GM18858 (cell line): ENCODE data around the gene TCF15.
"Not testable (repeated sequence)": the region's sequence is repeated elsewhere in the genome, so short reads cannot be mapped to it uniquely, and the experiment has no call there.

ENCODE experiments used
- ATAC-seq: cut with Tn5 transposase; IDR thresholded peaks from one replicate; pipeline ENCODE4 v1.9.1; 2021; ENCODE audit not compliant: unreplicated experiment

Gene TCF15

DNA sequence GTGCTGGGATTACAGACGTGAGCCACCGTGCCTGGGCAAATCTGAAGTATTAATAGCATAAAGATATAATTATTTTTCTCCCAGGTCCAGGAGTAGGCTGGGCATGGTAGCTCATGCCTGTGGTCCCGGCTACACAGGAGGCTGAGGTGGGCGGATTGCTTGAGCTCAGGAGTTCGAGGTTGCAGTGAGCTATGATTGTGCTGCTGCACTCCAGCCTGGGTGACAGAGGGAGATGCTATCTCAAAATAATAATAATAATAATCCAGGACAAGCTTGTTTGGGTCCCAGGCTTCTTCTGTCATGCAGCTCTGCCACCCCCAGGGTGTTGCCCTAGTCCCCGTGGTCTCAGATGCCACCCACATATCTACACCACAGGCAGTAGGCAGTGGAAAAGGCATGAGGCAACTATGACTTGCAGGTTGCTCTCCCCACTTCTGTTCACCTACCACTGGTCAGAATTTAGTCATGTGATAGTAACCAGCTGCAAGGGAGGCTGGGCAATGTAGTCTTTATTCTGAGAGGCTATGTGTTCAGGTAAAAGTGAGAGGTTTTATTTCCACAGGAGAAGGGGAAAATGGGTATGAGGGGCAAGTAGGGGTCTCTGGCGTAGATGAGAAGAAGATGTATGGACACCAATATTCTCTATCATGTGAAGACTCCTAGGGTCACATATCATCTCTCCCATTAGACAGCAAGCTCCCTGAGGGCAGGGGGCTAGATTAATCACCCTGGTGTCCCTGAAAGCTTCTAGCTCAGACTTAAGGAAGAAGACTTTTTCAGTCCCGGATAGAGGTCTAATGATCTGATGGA is 25.7 kb downstream of the TCF15 start:
- no peak for ATAC-seq

DNA sequence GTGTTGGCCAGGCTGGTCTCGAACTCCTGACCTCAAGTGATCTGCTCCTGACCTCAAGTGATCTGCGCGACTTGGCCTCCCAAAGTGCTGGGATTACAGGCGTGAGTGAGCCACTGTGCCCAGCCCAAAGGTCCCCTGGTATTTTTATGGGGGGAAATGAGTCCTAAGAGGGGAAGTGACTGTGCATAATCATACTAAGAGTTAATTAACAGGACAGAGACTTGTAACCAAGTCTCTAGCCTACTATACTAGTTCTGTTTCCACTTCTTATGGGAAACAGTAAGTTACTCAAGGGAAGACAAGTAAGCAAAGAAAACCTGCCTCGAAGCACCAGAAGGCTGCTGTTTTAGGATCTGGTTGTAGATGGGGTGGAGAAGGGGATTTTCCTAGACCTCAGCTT is 27.9 kb downstream of the TCF15 start:
- ATAC-seq: no peak

DNA sequence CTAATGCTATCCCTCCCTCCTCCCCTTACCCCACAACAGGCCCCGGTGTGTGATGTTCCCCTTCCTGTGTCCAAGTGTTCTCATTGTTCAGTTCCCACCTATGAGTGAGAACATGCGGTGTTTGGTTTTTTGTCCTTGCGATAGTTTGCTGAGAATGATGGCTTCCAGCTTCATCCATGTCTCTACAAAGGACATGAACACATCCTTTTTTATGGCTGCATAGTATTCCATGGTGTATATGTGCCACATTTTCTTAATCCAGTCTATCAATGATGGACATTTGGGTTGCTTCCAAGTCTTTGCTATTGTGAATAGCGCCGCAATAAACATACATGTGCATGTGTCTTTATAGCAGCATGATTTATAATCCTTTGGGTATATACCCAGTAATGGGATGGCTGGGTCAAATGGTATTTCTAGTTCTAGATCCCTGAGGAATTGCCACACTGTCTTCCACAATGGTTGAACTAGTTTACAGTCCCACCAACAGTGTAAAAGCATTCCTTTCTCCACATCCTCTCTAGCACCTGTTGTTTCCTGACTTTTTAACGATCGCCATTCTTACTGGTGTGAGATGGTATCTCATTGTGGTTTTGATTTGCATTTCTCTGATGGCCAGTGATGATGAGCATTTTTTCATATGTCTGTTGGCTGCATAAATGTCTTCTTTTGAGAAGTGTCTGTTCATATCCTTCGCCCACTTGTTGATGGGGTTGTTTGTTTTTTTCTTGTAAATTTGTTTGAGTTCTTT is 31.0 kb downstream of the TCF15 start:
- not testable (repeated sequence) for ATAC-seq

DNA sequence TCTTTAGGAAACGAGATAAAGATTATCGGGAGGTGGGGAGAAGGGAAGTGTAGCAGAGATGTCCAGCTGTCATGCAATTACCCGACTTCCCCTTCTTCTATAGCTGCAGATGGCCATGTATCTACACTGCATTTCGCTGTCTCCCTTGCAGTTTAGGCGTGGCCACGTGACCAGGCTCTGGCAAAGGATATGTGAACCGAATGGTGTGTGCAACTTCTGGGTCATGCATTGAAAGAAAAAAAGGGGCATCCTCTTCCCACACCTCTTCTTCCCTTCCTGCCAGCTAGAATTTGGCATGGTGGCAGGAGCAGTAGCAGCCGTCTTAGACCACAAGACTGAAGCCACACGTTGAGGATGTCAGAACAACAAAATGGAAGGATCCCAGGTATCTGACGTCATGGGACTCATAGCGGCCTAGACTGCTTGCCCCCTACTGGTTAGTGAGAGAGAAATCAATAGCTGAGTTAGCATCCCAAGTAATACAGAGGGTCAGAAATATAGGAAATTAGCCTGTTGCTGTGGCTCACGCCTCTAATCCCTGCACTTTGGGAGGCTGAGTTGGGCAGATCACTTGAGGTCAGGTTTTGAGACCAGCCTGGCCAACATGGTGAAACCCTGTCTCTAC is 32.8 kb downstream of the TCF15 start:
- ATAC-seq: no peak

DNA sequence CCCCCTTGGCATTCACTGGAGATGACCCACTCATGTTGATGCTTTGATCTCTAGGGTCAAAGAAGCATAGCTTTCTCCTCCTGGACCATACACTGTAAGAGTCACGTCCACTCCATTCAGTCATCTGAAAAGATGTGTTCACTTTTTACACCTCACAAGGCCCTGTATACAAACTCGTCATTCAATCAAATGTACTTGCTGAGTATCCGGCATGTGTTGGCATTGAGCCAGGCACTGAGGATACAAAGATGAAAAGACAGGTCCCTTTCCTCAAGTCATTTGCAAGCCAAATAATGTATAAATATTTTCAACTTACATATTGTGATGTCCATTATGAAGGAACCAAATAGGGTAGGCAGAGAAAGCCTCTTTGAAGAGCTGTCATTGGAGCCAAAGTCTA is 34.0 kb downstream of the TCF15 start:
- ATAC-seq: no peak

DNA sequence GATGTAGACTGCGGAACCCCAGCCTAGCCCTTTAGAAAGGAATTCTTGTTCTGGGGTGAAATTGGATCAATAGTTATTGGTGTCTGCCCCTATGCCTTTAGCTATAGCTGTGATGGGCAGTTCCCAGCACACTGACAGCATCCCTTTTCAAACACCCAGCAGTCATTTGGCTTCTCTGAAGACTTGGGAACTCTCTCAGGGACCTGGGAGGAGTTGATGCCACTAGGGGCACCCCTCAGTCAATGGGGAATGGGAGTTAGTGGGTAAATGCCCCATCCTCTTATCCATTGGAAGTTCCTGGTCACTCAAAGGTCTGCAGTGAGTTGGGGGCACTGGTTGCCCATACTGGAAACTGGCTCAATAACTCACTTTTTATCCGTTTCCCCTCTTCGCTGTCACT is 34.9 kb downstream of the TCF15 start:
- no peak for ATAC-seq

DNA sequence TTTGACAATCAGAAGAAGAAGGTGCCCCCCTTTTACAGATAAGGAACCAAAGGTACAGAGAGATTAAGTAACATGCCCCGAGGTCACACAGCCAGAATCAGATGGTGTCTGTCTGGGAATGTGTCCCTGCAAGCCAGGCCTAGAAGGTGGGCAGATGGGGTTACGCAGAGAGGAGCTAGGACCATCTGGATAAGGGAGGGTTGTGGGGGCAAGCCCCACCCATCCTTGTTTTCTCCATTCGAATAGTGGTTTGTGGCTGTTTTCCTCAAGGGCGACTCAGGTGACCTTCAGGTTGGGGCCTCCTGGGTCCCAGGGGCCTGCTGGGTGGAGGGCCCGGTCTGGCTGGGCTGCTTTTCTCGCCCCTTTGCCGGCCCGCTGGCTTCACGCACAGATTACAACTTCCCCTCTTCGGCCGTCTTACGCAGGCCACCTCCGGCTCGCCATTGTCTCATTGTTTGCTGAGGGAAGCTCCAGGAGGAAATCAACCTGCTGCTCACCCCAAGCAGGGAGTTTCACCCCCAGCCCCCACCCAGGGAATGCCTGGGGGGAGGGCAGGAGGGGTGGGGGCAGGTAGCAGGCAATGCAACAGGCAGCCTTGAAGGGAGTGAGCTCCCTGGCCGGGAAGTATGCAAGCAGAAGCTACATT is 35.7 kb downstream of the TCF15 start:
- no peak for ATAC-seq

DNA sequence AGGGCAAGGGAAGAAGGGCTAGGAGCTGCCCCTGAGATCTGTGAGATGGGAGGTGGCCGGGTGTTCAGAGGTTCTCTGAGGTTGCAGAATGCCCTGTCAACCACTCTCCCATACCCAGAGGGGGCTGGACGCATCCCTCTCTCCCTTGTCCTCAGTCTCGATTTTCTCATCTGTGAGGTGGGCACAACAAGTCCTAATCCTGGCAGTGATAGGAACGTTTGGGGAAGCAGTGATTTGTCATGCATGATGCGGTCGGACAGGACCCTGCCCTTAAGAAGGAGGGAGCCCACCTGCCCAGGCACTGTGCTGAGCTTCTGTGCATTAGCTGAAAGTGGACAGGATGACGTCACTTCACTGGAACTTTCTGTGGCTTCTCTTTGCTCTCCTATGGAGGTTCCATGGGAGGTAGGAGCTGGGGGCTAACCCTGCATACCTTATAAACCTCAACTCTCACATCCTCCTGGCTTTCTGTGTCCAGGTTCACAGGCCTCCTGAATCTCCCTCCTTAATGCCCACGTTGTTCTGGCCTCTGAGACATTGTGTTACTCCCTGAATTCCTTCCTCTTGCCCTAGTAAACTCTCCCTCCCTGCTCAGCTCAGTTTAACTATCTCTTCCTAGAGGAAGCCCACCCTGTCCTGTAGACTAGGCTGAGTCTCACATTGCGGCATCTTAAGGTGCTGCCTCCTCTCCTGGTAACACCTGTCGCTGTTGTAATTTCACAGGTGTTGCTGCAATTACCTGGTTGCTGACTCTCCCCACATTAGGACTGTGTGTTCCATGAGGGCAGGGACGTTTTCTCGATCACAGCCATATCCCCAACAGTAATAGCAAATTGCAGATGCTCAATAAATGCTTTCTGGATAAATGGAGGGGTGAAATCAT is 36.5 kb downstream of the TCF15 start:
- ATAC-seq: no peak

DNA sequence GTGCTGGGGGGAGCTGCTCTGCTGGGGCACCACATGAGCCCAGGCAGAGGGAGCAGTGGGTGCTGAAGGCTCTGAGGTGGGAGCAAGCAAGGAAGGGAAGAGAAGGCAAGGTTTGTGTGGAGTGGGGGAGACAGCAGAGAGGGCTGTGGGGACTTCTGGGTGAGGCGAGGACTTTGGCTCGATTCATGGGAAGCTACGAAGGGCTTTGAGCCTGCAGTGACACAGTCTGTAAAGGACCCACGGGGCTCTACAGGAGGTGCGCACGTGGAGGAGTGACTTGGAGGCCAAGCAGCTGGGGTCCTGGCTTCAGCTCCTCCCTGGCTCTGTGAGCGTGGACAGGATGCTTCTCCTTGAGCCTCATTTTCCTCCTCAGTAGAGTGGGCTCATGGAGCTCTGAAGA is 37.4 kb downstream of the TCF15 start:
- no peak for ATAC-seq

DNA sequence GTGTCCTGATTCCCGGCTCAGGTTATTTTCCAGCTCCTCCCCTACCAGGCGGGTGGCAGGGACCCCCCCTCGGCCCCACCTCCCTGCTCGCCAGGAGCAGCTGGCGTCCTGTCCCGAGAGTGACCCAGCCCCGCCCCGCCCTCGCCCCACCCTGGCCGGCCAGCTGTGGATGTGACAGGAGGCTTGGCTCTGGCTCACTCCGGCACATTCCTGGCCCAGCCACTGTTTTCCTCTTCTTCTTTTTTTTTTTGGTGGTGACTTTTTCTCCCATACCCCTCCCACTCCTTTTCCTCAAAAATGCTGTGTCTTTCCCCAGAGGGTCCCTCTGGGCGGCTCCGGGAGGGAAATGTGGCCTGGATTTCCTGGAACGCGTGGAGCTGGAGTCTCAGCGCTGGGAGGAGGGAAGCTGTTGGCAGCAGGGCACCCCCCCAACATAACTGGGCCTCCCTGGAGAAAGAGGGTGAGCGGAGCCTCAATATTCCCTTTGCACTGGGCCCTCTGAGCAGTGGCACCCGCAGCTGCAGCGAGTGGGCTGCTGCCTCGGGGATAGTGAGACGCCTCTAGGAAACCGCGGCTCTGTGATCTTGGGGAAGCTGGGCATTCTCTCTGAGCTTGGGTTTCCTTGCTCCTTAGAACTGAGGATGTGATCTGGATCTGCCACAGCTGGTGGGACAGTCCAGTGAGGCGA is 38.2 kb downstream of the TCF15 start:
- no peak for ATAC-seq

DNA sequence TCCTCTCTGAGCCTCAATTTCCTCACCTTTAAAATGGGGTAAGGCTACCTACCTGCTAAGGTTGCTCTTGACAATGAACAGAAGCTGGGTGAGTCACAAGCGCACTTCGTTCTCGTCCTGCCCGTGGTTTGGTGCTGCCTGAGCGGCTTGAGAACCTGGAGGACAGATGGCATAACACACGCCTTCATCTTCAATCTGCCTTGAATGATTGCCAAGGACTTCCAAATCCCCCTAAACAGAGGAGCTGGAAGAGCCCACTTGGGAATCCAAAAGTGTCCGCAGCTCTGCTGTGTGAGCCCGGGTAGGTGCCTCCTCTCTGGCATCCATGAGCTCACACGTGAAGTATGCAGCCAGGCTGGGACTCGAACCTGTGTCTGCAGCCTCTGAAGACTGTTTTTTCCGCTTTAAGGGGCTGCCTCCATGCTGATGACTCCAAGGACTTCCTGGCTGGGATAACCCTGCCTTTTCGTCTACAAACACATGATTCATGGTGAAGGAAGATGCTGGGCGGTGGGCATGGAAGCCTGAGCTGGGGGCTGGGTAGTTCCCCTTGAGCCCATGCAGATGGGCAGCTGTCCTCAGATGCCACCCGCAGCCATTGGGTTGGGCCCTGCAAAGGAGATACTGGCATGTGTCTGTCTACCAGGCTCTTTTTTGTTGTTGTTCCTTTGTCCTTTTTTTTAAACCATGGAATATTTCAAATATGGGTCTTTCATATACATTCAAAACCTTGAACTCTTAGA is 41.3 kb downstream of the TCF15 start:
- ATAC-seq: no peak

DNA sequence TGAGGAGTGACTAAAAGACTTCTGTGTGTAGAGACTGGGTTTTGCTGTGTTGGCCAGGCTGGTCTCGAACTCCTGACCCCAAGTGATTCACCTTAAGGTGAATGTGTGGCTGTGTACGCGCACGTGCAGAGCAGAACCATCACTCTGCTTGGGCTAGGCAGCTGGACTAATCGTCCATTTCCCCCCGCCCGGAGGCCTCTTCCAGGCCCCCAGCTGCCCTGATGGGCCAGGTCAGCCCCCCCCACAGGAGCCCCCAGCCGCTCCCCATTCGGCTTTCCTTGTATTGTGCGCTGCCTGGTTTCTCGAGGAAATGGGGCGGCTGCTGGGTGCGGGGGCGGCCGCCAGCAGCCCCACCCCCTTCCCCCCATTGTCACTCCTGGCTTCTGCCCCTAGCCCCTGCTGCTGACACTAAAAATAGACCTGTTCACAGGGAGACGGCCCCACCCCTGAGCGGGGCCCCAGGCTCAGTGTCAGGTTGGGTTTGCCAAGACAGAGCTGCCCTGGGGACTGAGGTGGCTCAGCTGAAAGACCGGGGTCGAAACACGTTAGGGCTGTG is 41.9 kb downstream of the TCF15 start:
- no peak for ATAC-seq

DNA sequence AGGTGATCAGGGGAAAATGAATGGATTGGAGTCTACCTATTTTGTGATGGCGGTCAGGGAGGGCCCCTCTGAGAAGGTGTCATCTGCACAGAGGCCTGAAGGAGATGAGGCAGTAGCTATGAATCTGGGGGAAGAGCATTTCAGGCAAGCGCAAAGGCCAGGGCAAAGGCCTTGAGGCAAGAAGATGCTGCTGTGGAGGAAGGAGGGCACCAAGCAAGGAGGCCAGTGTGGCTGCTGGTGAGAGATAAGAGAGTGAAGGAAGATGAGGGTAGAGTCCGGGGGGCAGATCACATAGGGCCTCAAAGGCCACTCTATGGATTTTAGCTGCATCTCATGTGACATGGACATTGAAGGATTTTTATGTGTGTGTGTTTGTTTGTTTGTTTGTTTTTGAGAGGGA is 45.9 kb downstream of the TCF15 start:
- ATAC-seq: no peak

DNA sequence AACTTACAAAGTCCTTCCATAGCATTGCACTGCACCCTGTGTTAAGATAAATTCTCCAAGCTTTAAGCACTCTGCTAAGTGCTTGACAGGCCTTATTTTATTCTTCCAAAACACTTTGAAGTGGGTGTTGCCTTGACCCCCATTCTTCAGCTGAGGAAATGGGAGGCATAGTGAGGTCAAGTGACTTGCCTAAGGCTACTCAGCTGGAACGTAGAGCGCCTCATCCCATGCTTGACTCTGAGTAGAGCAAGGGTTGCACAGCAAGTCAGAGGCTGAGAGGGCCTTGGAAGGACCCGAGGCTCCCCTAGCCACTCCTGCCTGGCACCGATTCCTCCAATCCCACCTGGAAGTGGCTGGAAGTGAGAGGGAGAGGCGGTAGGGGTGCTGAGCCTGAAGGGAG is 46.9 kb downstream of the TCF15 start:
- no peak for ATAC-seq

DNA sequence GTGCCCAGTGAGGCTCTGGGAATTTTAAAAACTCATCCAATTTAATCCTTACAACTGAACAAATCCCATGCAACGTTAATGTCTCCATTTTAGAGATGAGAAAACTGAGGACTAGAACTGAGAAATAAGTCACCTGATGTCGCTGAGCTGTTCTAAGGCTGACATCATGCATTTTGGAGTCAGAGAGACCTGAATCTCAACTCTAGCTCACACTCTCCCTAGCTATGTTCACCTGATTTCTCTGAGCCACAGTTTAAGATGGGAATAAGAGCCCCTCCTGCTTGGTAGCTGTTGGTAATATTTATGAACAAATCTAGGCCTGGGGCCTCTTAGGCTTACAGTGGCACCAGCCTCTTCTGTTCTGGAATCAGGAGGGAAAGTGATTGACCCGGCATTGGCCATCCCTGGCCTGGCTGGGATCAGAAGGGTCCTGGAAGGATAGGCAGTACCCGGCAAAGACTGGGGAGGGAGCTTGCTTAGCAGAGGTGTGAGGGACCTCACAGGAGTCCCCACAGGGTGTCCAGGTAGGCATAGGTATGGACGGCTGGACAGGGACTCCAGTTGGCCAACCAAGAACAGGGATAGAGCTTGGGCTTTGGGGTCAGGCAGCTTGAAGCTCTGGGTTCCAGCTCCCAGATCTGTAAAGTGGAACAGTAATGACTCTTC is 47.7 kb downstream of the TCF15 start:
- no peak for ATAC-seq

DNA sequence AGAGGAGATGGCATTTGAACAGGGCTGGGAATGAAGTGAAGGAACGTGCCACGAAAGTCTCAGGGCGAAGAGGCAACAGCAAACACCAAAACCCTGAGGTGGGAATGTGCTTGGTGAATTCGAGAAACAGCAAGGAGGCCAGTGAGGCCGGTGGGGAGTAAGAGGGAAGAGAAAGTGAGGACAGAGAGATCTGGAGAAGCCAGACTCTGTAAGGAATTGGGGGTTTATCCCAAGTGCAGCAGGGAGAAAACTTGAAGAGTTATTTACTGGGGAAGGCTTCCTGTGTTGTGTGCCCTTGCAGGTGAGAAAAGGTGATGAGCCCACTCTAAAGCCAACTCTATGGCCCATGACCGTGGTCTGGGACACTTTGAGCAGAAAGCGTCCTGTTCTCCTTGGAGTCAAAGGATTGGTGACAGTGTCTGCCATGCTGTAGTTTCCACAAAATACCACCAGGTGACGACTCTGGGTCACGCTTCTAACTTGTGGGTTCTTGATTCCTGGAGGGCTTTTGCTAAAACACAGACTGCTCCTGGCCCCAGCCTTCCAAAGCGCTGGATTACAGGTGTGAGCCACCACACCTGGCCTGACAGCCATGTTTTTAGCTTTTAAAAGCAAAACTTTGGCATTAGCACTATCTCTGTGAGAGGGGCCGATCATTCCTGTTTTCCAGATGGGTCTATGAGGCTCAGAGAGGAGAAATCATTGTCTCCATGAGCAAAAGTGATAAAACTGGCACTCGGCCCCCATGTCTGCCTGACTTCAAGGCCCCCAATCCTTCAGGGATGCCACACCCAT is 48.5 kb downstream of the TCF15 start:
- no peak for ATAC-seq

DNA sequence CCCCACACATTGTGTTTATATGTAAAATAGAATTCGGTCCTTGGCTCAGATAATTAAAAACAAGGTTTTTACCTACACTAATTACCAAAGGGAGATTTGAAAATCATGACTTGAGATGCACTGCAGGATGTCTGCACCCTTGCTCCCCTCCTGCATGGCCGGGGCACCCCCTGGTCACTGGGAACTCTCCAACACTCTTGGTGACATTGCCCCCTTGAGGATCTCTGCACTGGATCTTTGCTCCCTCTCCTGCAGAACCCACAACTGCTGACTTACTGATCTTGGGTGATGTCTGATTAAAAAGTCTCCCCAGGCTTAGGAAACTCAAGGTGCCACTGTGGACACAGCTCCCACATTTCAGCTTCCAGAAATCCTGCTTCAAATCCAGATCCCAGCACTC is 49.4 kb downstream of the TCF15 start:
- no peak for ATAC-seq

DNA sequence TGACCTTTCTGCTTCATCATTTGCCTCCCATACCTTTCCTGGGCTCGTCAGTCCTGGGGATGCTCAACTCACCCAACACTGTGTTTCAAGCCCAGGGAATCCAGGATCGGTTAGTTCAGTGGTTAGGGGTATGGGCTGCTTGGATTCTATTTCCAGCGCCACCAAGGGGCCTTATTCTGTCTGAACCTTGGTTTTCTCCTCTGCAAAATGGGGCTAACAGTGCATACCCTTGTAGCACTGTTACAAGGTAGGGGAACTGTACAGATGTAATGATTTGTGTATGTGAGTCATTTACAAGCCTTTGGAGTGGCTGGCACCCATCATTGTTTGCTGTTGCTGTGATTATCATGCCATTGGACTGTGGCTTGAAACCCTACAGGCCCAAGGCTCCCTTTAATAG is 52.0 kb downstream of the TCF15 start:
- no peak for ATAC-seq
